ENCODE results near the gene SDCBP2. TPM values are rescaled to one million over a fixed set of nuclear protein-coding genes. Genes with fewer than 3 reads are reported as not detected.

Gene SDCBP2
- total and polyA plus RNA-seq, 2 of the 8 experiments (the other 6 are each of a cell fraction or from before 2014, with no cell fraction given): 4.2 to 6.7 TPM

DNA sequence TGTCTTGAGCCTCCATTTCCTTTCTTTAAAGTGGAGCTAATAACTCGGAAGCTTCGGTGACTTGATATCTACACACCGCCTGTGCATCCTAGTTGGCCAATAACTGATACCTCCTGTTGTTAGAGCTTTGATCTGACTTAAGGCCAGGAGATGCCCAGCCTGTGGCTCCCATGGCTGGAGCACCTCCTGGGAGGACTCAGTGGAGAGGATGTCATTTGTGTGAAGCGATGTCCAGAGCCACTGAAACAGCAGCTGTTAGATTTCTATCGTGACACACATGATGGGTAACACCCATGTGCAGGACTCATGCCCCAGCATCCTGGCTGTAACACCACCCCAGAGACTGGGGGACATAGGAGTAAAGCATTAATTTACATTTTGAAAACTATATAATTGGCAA, 30.8 kb downstream of the SDCBP2 start (continued):
- TF ChIP-seq SIX5 (IDR thresholded peaks at IDR 0.05; ENCODE audit: low read depth, low read length): no peak

Measured in H1 (cell line).